Measurements from ENCODE around the gene CD14.
A peak's percentile ranks its signal among the peaks of the same experiment; 100 is the strongest.

Gene CD14

GRCh38 chr5:140633021-140633471 is at the start of gene CD14:
Gene CD14, minus strand, starts transcription at chr5:140633175. Its CDS starts 104 bp downstream, at chr5:140633071.
- H3K4me3 ChIP-seq (ENCODE audit: severe bottlenecking): no peak within 1 kb of the TSS
- peak; percentile 81 for DNase-seq (ENCODE audit: low spot score)
- H3K4me1 ChIP-seq (ENCODE audit: insufficient read depth, poor library complexity, severe bottlenecking): no peaks in the 10 kb centered on the region
- no peaks in the 10 kb centered on the region for H3K27me3 ChIP-seq (ENCODE audit: insufficient read depth, poor library complexity, severe bottlenecking)
- H3K27ac ChIP-seq (ENCODE audit: poor library complexity, severe bottlenecking): no peak within 1 kb of the TSS
- TF ChIP-seq, protein P1, sequence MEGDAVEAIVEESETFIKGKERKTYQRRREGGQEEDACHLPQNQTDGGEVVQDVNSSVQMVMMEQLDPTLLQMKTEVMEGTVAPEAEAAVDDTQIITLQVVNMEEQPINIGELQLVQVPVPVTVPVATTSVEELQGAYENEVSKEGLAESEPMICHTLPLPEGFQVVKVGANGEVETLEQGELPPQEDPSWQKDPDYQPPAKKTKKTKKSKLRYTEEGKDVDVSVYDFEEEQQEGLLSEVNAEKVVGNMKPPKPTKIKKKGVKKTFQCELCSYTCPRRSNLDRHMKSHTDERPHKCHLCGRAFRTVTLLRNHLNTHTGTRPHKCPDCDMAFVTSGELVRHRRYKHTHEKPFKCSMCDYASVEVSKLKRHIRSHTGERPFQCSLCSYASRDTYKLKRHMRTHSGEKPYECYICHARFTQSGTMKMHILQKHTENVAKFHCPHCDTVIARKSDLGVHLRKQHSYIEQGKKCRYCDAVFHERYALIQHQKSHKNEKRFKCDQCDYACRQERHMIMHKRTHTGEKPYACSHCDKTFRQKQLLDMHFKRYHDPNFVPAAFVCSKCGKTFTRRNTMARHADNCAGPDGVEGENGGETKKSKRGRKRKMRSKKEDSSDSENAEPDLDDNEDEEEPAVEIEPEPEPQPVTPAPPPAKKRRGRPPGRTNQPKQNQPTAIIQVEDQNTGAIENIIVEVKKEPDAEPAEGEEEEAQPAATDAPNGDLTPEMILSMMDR (IDR thresholded peaks at IDR 0.05; ENCODE audit: poor library complexity, severe bottlenecking): no peak
- no peaks in the 10 kb centered on the region for H3K36me3 ChIP-seq (ENCODE audit: low read depth)
- ATAC-seq (ENCODE audit: low read depth): peak; percentile 87
- peaks cover 8% of the 10 kb centered on the region for H3K9me3 ChIP-seq (ENCODE audit: severe bottlenecking)

GRCh38 chr5:140678993-140679392 is 46.0 kb upstream of the CD14 start:
- Histone ChIP-seq H3K9me3 (ENCODE audit: severe bottlenecking) (no peaks in the 10 kb centered on the region), H3K27me3 (ENCODE audit: insufficient read depth, poor library complexity, severe bottlenecking) (no peaks in the 10 kb centered on the region), H3K4me3 (ENCODE audit: severe bottlenecking) (no peak overlapping the region)

GRCh38 chr5:140677947-140678346 is 45.0 kb upstream of the CD14 start:
- Histone ChIP-seq H3K27ac (ENCODE audit: poor library complexity, severe bottlenecking) (no peak overlapping the region), H3K27me3 (ENCODE audit: insufficient read depth, poor library complexity, severe bottlenecking) (no peaks in the 10 kb centered on the region), H3K4me3 (ENCODE audit: severe bottlenecking) (no peak overlapping the region), H3K9me3 (ENCODE audit: severe bottlenecking) (no peaks in the 10 kb centered on the region), H3K36me3 (ENCODE audit: low read depth) (peaks cover 85% of the 10 kb centered on the region), H3K4me1 (ENCODE audit: insufficient read depth, poor library complexity, severe bottlenecking) (no peaks in the 10 kb centered on the region)
- TF ChIP-seq, protein P1 (IDR thresholded peaks at IDR 0.05; ENCODE audit: poor library complexity, severe bottlenecking): no peak
- DNase-seq (ENCODE audit: low spot score) (no peak), ATAC-seq (ENCODE audit: low read depth) (no peak)

More at GRCh38 chr5:140678993-140679392, 46.0 kb upstream of the CD14 start:
- peaks cover 85% of the 10 kb centered on the region for H3K36me3 ChIP-seq (ENCODE audit: low read depth)
- no peaks in the 10 kb centered on the region for H3K4me1 ChIP-seq (ENCODE audit: insufficient read depth, poor library complexity, severe bottlenecking)
- TF ChIP-seq, protein P1 (IDR thresholded peaks at IDR 0.05; ENCODE audit: poor library complexity, severe bottlenecking): no peak
- no peak overlapping the region for H3K27ac ChIP-seq (ENCODE audit: poor library complexity, severe bottlenecking)
- DNase-seq (ENCODE audit: low spot score): no peak
- no peak for ATAC-seq (ENCODE audit: low read depth)

- no peaks in the 10 kb centered on the region for H3K4me1 ChIP-seq (ENCODE audit: insufficient read depth, poor library complexity, severe bottlenecking)
- H3K27me3 ChIP-seq (ENCODE audit: insufficient read depth, poor library complexity, severe bottlenecking): no peaks in the 10 kb centered on the region
- H3K27ac ChIP-seq (ENCODE audit: poor library complexity, severe bottlenecking): no peak overlapping the region
- DNase-seq (ENCODE audit: low spot score) (no peak), ATAC-seq (ENCODE audit: low read depth) (no peak; the same call in 1 of the 3 replicates)
- no peak overlapping the region for H3K4me3 ChIP-seq (ENCODE audit: severe bottlenecking)
- TF ChIP-seq, protein P1 (IDR thresholded peaks at IDR 0.05; ENCODE audit: poor library complexity, severe bottlenecking): no peak
- H3K36me3 ChIP-seq (ENCODE audit: low read depth): peaks cover 84% of the 10 kb centered on the region
- H3K9me3 ChIP-seq (ENCODE audit: severe bottlenecking): no peaks in the 10 kb centered on the region
Measured at GRCh38 chr5:140674629-140675028, 41.7 kb upstream of the CD14 start.

- peaks cover 84% of the 10 kb centered on the region for H3K36me3 ChIP-seq (ENCODE audit: low read depth)
- H3K4me1 ChIP-seq (ENCODE audit: insufficient read depth, poor library complexity, severe bottlenecking): no peaks in the 10 kb centered on the region
- TF ChIP-seq, protein P1 (IDR thresholded peaks at IDR 0.05; ENCODE audit: poor library complexity, severe bottlenecking): no peak
- H3K27ac ChIP-seq (ENCODE audit: poor library complexity, severe bottlenecking): no peak overlapping the region
- H3K9me3 ChIP-seq (ENCODE audit: severe bottlenecking): no peaks in the 10 kb centered on the region
- ATAC-seq (ENCODE audit: low read depth): peak; percentile 28
- H3K4me3 ChIP-seq (ENCODE audit: severe bottlenecking): no peak overlapping the region
- no peak for DNase-seq (ENCODE audit: low spot score)
- no peaks in the 10 kb centered on the region for H3K27me3 ChIP-seq (ENCODE audit: insufficient read depth, poor library complexity, severe bottlenecking)
Measured at GRCh38 chr5:140674211-140674610, 41.2 kb upstream of the CD14 start.

Measured in RWPE2 (cell line).